ENCODE measurements around the gene TUT4.

The TUT4 gene

DNA sequence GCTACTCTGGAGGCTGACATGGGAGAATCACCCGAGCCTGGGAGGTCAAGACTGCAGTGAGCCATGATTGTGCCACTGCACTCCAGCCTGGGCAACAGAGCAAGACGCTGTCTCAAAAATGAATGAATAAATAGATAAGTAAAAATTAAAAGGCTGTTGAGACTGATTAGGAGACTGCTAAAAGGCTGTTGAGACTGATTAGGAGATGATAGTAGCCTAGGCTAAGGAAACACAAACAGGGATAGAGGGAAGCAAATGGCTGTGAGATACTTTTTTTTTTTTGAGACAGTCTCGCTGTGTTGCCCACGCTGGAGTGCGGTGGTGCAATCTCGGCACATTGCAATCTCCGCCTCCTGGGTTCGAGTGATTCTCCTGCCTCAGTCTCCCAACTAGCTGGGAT, 120.1 kb downstream of the TUT4 start:
- Histone ChIP-seq H3K9me3 (replicated peaks in 1 of 2; ENCODE audit: control insufficient read depth in 2 of 2, insufficient read depth in 1 of 2, low read depth in 1 of 2, low read length in 2 of 2) (peaks cover 0 to 3% of the 10 kb centered on the region in 2 donors), H4K8ac (ENCODE audit: low read depth, low read length) (no peak overlapping the region), H3K4ac (ENCODE audit: low read length) (no peak overlapping the region), H2BK15ac (ENCODE audit: low read length) (no peak overlapping the region), H3K4me2 (ENCODE audit: insufficient read depth, low read length, poor library complexity, severe bottlenecking) (no peak overlapping the region), H2BK120ac (ENCODE audit: low read depth, low read length) (no peak overlapping the region), H3K36me3 (replicated peaks in 1 of 2; ENCODE audit: control insufficient read depth in 2 of 2, insufficient read depth in 2 of 2, low read length in 2 of 2) (peaks cover 23 to 94% of the 10 kb centered on the region in 2 donors), H2AFZ (ENCODE audit: low read length) (no peak overlapping the region), H3K27ac (replicated peaks; ENCODE audit: low read length) (no peak overlapping the region), H3K18ac (ENCODE audit: low read length) (no peak overlapping the region), H3K27me3 (ENCODE audit: control insufficient read depth in 3 of 3, insufficient read depth in 3 of 3, low read depth in 1 of 3, low read length in 3 of 3) (no peaks in the 10 kb centered on the region), H3K23ac (ENCODE audit: low read depth, low read length, poor library complexity) (no peak overlapping the region), H3K4me1 (ENCODE audit: control insufficient read depth in 2 of 2, insufficient read depth in 1 of 2, low read depth in 1 of 2, low read length in 2 of 2) (no peaks in the 10 kb centered on the region), H2AK5ac (ENCODE audit: low read depth, low read length) (no peak overlapping the region), H3K4me3 (ENCODE audit: low read length in 2 of 2) (no peak overlapping the region), H3K79me1 (ENCODE audit: low read depth, low read length) (no peaks in the 10 kb centered on the region), H3K14ac (ENCODE audit: low read length) (no peak overlapping the region), H2BK12ac (ENCODE audit: low read length) (no peak overlapping the region), H3K9ac (ENCODE audit: low read depth, low read length, poor library complexity) (no peak overlapping the region), H4K91ac (ENCODE audit: low read depth, low read length, poor library complexity) (no peak overlapping the region), H2BK5ac (ENCODE audit: low read length) (no peak overlapping the region)
- DNase-seq (ENCODE audit: low spot score) = no peak
- no CpG with 5 or more reads among the region's 8 CpGs for WGBS, 2 donors (ENCODE audit: extremely low coverage in 2 of 2, insufficient read length in 2 of 2, insufficient replicate concordance in 1 of 2)

DNA sequence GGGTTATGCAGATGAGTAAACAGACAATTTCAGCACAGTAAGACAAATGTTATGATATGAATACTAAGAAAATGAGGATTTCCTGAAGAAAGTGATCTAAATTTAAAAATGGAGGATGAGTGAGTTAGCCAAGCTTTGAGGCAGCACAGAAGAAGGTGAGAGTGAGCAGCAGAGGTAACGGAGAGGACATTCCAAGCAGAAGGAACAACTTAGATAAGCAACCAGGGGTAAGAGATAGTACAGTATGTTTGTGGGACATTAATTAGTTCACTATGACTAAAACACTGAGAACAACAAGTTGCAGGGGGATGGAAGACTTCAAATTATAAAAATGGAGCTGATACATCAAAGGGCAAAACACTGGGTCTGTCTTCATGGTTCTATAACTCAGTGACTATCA, 125.7 kb downstream of the TUT4 start:
- no peak overlapping the region for H2BK12ac ChIP-seq (ENCODE audit: low read length)
- H3K14ac ChIP-seq (ENCODE audit: low read length) = no peak overlapping the region
- peaks cover 0 to 1% of the 10 kb centered on the region in 2 donors for H3K4me1 ChIP-seq (ENCODE audit: control insufficient read depth in 2 of 2, insufficient read depth in 1 of 2, low read depth in 1 of 2, low read length in 2 of 2)
- no peak for DNase-seq (ENCODE audit: low spot score)
- no peak overlapping the region for H3K23ac ChIP-seq (ENCODE audit: low read depth, low read length, poor library complexity)
- no peak overlapping the region for H4K8ac ChIP-seq (ENCODE audit: low read depth, low read length)
- no peak overlapping the region for H3K9ac ChIP-seq (ENCODE audit: low read depth, low read length, poor library complexity)
- H3K4ac ChIP-seq (ENCODE audit: low read length) = no peak overlapping the region
- no peak overlapping the region for H4K91ac ChIP-seq (ENCODE audit: low read depth, low read length, poor library complexity)
- no peak overlapping the region for H2BK5ac ChIP-seq (ENCODE audit: low read length)
- H3K36me3 ChIP-seq (replicated peaks in 1 of 2; ENCODE audit: control insufficient read depth in 2 of 2, insufficient read depth in 2 of 2, low read length in 2 of 2) = peaks cover 23 to 96% of the 10 kb centered on the region in 2 donors
- H3K4me2 ChIP-seq (ENCODE audit: insufficient read depth, low read length, poor library complexity, severe bottlenecking) = no peak overlapping the region
- no peak overlapping the region for H2BK120ac ChIP-seq (ENCODE audit: low read depth, low read length)
- no peak overlapping the region for H3K18ac ChIP-seq (ENCODE audit: low read length)
- H2AFZ ChIP-seq (ENCODE audit: low read length) = no peak overlapping the region
- no peak overlapping the region for H3K4me3 ChIP-seq (ENCODE audit: low read length in 2 of 2)
- H2BK15ac ChIP-seq (ENCODE audit: low read length) = no peak overlapping the region
- H3K9me3 ChIP-seq (replicated peaks in 1 of 2; ENCODE audit: control insufficient read depth in 2 of 2, insufficient read depth in 1 of 2, low read depth in 1 of 2, low read length in 2 of 2) = peaks cover 0 to 3% of the 10 kb centered on the region in 2 donors
- no CpG with 5 or more reads among the region's 1 CpG for WGBS, 2 donors (ENCODE audit: extremely low coverage in 2 of 2, insufficient read length in 2 of 2, insufficient replicate concordance in 1 of 2)
- no peak overlapping the region for H3K27ac ChIP-seq (replicated peaks; ENCODE audit: low read length)
- H2AK5ac ChIP-seq (ENCODE audit: low read depth, low read length) = no peak overlapping the region
- peaks cover 4% of the 10 kb centered on the region for H3K79me1 ChIP-seq (ENCODE audit: low read depth, low read length)
- H3K27me3 ChIP-seq (ENCODE audit: control insufficient read depth in 3 of 3, insufficient read depth in 3 of 3, low read depth in 1 of 3, low read length in 3 of 3) = no peaks in the 10 kb centered on the region

- Histone ChIP-seq H3K23ac (ENCODE audit: low read depth, low read length, poor library complexity) (no peak overlapping the region), H3K9me3 (replicated peaks in 1 of 2; ENCODE audit: control insufficient read depth in 2 of 2, insufficient read depth in 1 of 2, low read depth in 1 of 2, low read length in 2 of 2) (peaks cover 0 to 3% of the 10 kb centered on the region in 2 donors)
Measured at GRCh38 chr1:52426371-52426770, 126.5 kb downstream of the TUT4 start.

DNA sequence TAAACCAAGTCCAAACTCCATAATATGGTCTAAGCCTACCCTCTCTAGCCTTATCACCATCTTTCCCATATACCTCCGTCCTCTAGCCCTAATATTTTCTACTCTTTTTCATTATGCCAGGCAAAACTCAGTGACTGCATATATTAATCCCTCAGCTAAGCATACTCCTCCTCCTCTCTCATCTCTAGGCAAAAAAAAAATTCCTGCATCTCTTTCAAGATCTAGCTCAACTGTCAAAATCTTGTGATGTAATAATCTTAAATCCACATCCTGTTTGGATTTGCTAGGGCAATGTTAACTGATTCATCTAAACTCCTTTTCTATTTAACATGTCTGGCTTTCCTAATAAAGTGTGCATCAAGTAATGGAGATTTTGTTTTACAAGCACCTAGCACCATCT, 128.1 kb downstream of the TUT4 start:
- Histone ChIP-seq H2BK120ac (ENCODE audit: low read depth, low read length) (no peak overlapping the region), H4K8ac (ENCODE audit: low read depth, low read length) (no peak overlapping the region), H2AFZ (ENCODE audit: low read length) (no peak overlapping the region), H3K14ac (ENCODE audit: low read length) (no peak overlapping the region), H3K79me1 (ENCODE audit: low read depth, low read length) (peaks cover 4% of the 10 kb centered on the region), H3K23ac (ENCODE audit: low read depth, low read length, poor library complexity) (no peak overlapping the region), H3K27me3 (ENCODE audit: control insufficient read depth in 3 of 3, insufficient read depth in 3 of 3, low read depth in 1 of 3, low read length in 3 of 3) (no peaks in the 10 kb centered on the region), H2AK5ac (ENCODE audit: low read depth, low read length) (no peak overlapping the region), H3K4me3 (ENCODE audit: low read length in 2 of 2) (no peak overlapping the region), H2BK12ac (ENCODE audit: low read length) (no peak overlapping the region), H4K91ac (ENCODE audit: low read depth, low read length, poor library complexity) (no peak overlapping the region), H3K9me3 (replicated peaks in 1 of 2; ENCODE audit: control insufficient read depth in 2 of 2, insufficient read depth in 1 of 2, low read depth in 1 of 2, low read length in 2 of 2) (no peaks in the 10 kb centered on the region), H2BK15ac (ENCODE audit: low read length) (no peak overlapping the region), H3K4me2 (ENCODE audit: insufficient read depth, low read length, poor library complexity, severe bottlenecking) (no peak overlapping the region), H2BK5ac (ENCODE audit: low read length) (no peak overlapping the region), H3K18ac (ENCODE audit: low read length) (no peak overlapping the region), H3K36me3 (replicated peaks in 1 of 2; ENCODE audit: control insufficient read depth in 2 of 2, insufficient read depth in 2 of 2, low read length in 2 of 2) (peaks cover 13 to 96% of the 10 kb centered on the region in 2 donors), H3K4ac (ENCODE audit: low read length) (no peak overlapping the region), H3K27ac (replicated peaks; ENCODE audit: low read length) (no peak overlapping the region), H3K4me1 (ENCODE audit: control insufficient read depth in 2 of 2, insufficient read depth in 1 of 2, low read depth in 1 of 2, low read length in 2 of 2) (peaks cover 0 to 1% of the 10 kb centered on the region in 2 donors), H3K9ac (ENCODE audit: low read depth, low read length, poor library complexity) (no peak overlapping the region)
- WGBS, 2 donors (ENCODE audit: extremely low coverage in 2 of 2, insufficient read length in 2 of 2, insufficient replicate concordance in 1 of 2) = 100% methylated on average over 1 of the region's 1 CpG; no CpG with 5 or more reads in 1 of the 2 donors
- no peak for DNase-seq (ENCODE audit: low spot score)

More at GRCh38 chr1:52426371-52426770, 126.5 kb downstream of the TUT4 start:
- no peak overlapping the region for H2AFZ ChIP-seq (ENCODE audit: low read length)
- H2BK120ac ChIP-seq (ENCODE audit: low read depth, low read length) = no peak overlapping the region
- peaks cover 4% of the 10 kb centered on the region for H3K79me1 ChIP-seq (ENCODE audit: low read depth, low read length)
- peaks cover 20 to 96% of the 10 kb centered on the region in 2 donors for H3K36me3 ChIP-seq (replicated peaks in 1 of 2; ENCODE audit: control insufficient read depth in 2 of 2, insufficient read depth in 2 of 2, low read length in 2 of 2)
- H3K27me3 ChIP-seq (ENCODE audit: control insufficient read depth in 3 of 3, insufficient read depth in 3 of 3, low read depth in 1 of 3, low read length in 3 of 3) = no peaks in the 10 kb centered on the region
- H3K4me3 ChIP-seq (ENCODE audit: low read length in 2 of 2) = no peak overlapping the region
- no peak overlapping the region for H3K27ac ChIP-seq (replicated peaks; ENCODE audit: low read length)
- no peak overlapping the region for H3K4ac ChIP-seq (ENCODE audit: low read length)
- no peak overlapping the region for H3K9ac ChIP-seq (ENCODE audit: low read depth, low read length, poor library complexity)
- no peak for DNase-seq (ENCODE audit: low spot score)
- H3K14ac ChIP-seq (ENCODE audit: low read length) = no peak overlapping the region
- no peak overlapping the region for H4K91ac ChIP-seq (ENCODE audit: low read depth, low read length, poor library complexity)
- H2AK5ac ChIP-seq (ENCODE audit: low read depth, low read length) = no peak overlapping the region
- peaks cover 0 to 1% of the 10 kb centered on the region in 2 donors for H3K4me1 ChIP-seq (ENCODE audit: control insufficient read depth in 2 of 2, insufficient read depth in 1 of 2, low read depth in 1 of 2, low read length in 2 of 2)
- H3K18ac ChIP-seq (ENCODE audit: low read length) = no peak overlapping the region
- no peak overlapping the region for H3K4me2 ChIP-seq (ENCODE audit: insufficient read depth, low read length, poor library complexity, severe bottlenecking)
- H2BK12ac ChIP-seq (ENCODE audit: low read length) = no peak overlapping the region
- no peak overlapping the region for H2BK15ac ChIP-seq (ENCODE audit: low read length)
- no peak overlapping the region for H2BK5ac ChIP-seq (ENCODE audit: low read length)
- no peak overlapping the region for H4K8ac ChIP-seq (ENCODE audit: low read depth, low read length)
- WGBS, 2 donors (ENCODE audit: extremely low coverage in 2 of 2, insufficient read length in 2 of 2, insufficient replicate concordance in 1 of 2) = no CpG with 5 or more reads among the region's 3 CpGs

All from neuronal stem cell (in vitro differentiated cells).